Mesodermal cell (in vitro differentiated cells): ENCODE results near the gene SLF1.

Source experiments
- H3K27ac ChIP-seq: 2 replicates; pipeline ENCODE4 v1.7.0; 2013; ENCODE audit warnings: mild to moderate bottlenecking, low read depth, low read length, moderate library complexity; ENCODE audit not compliant: severe bottlenecking
- H3K36me3 ChIP-seq: 2 replicates; pipeline ENCODE4 v1.7.1; 2013; ENCODE audit warnings: mild to moderate bottlenecking, low read length, moderate library complexity; ENCODE audit not compliant: control insufficient read depth, insufficient read depth
- H3K4me1 ChIP-seq: one replicate; pipeline ENCODE4 v1.7.1; 2013; ENCODE audit warnings: mild to moderate bottlenecking, low read length; ENCODE audit not compliant: insufficient read depth, control insufficient read depth, poor library complexity, severe bottlenecking
- H3K4me3 ChIP-seq: 2 replicates; pipeline ENCODE4 v1.7.0; 2013; ENCODE audit warnings: low read length, control low read depth, mild to moderate bottlenecking; ENCODE audit not compliant: insufficient read depth, poor library complexity, severe bottlenecking; ENCODE audit errors: extremely low read depth
- H3K9me3 ChIP-seq: 2 replicates; pipeline ENCODE4 v1.7.1; 2013; ENCODE audit warnings: mild to moderate bottlenecking, low read length, moderate library complexity; ENCODE audit not compliant: control insufficient read depth
- WGBS, 2 experiments: methylation state at CpG; one replicate each; pipeline ENCODE4 v1.1.5; 2013; ENCODE audit warnings: missing lambda C conversion rate in 2 of 2; ENCODE audit not compliant: insufficient coverage in 2 of 2; 5-methylcytosine and 5-hydroxymethylcytosine counted together

SLF1 gene

GRCh38 chr5:94691949-94692348, 73.5 kb downstream of the SLF1 start:
- Histone ChIP-seq H3K4me3 (no peak overlapping the region), H3K36me3 (peaks cover 5% of the 10 kb centered on the region), H3K4me1 (peaks cover 11% of the 10 kb centered on the region), H3K27ac (no peak overlapping the region), H3K9me3 (no peaks in the 10 kb centered on the region)
- 38 to 69% methylated on average over 2 to 4 of the region's 4 CpGs for WGBS, 2 experiments

DNA sequence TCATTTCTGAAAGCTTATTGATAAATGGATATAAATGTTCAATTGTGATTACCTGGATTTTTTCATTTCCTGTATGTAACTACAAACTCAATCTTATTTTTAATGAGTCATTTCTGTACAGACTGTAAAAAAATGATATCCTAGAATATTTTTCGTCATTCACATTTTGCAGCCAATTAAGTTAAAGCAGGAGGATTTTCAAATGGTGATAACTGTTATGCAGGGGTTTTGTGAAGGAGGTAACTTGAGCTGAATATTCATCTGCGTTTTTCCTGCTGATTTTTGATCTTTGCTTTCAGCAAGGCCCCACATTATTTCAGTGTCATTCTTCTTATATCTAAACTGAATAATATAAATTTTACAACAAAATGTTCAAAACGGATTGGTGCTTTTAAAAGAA, 74.1 kb downstream of the SLF1 start:
- no peak overlapping the region for H3K4me3 ChIP-seq

GRCh38 chr5:94693043-94693822, 74.8 kb downstream of the SLF1 start:
- no peaks in the 10 kb centered on the region for H3K36me3 ChIP-seq
- peaks cover 11% of the 10 kb centered on the region for H3K4me1 ChIP-seq
- no CpG with 5 or more reads among the region's 5 CpGs for WGBS, 2 experiments
- no peak overlapping the region for H3K27ac ChIP-seq
- H3K4me3 ChIP-seq: no peak overlapping the region
- no peaks in the 10 kb centered on the region for H3K9me3 ChIP-seq

More for the DNA sequence above, 74.1 kb downstream of the SLF1 start:
- no CpG with 5 or more reads among the region's 3 CpGs for WGBS, 2 experiments
- H3K27ac ChIP-seq: no peak overlapping the region
- H3K4me1 ChIP-seq: peaks cover 11% of the 10 kb centered on the region
- H3K9me3 ChIP-seq: no peaks in the 10 kb centered on the region
- no peaks in the 10 kb centered on the region for H3K36me3 ChIP-seq

DNA sequence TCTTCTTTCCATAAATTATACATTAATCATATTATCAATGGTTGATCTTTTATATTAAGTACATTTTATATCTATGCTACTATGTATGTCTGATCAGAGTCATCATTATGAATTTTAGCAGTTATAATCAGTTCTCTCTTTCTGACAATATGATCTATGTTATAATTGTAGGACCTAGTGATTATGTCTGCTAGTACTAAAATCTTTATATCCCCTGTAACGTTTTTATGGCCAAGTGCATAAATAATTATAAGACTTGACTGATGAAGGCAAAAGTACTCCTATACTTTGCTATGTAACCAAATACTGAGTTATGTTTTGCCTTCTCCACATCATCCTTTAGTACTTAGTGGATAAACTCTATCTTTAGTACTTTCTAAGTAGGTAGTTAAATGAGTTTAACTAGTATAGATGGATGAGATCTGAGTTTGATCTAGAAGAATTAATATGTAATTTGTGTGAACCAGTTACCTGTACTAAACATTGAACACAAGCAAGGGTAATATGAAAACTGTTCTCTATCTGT, 75.4 kb downstream of the SLF1 start:
- Histone ChIP-seq H3K9me3 (no peaks in the 10 kb centered on the region), H3K27ac (no peak overlapping the region), H3K4me3 (no peak overlapping the region), H3K4me1 (peaks cover 11% of the 10 kb centered on the region), H3K36me3 (no peaks in the 10 kb centered on the region)
- WGBS, 2 experiments: no CpG with 5 or more reads among the region's 1 CpG

DNA sequence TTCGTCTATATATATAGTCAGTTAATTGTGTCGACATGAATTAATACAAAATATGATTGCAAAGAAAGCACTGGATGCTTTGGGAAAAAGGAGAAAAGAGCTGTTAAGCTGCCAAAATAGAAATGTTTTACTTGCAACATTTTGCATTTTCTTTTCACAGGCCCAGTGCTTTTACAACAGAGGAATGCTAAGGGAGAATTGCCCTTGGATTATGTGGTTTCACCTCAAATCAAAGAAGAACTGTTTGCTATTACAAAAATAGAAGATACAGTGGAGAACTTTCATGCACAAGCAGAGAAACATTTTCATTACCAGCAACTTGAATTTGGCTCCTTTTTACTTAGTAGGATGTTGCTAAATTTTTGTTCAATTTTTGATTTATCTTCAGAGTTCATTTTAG, 76.2 kb downstream of the SLF1 start:
- Histone ChIP-seq H3K4me3 (no peak overlapping the region), H3K9me3 (no peaks in the 10 kb centered on the region), H3K27ac (no peak overlapping the region), H3K36me3 (no peaks in the 10 kb centered on the region), H3K4me1 (peaks cover 11% of the 10 kb centered on the region)
- WGBS, 2 experiments: no CpG with 5 or more reads among the region's 2 CpGs

DNA sequence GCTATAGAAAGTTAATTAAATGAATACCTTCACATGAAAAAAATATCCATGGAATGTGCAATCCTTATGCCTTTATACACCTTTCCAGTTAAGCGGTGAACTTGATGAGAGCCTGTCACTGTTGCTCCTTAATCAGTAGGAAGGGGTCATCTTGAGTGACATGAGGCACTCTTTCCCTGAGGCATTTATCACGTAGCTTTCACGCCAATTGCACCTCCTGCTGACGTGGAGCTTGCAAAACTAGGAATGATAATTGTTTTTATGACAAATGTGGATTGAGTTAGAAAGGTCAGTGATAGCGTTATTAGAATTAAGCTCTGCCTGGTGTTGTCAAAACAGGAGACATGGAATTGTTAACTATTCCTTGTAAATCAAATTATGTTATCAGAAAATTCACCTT, 79.7 kb downstream of the SLF1 start:
- WGBS, 2 experiments: 68 to 84% methylated on average over 4 of the region's 5 CpGs
- H3K4me3 ChIP-seq: no peak overlapping the region
- H3K9me3 ChIP-seq: no peaks in the 10 kb centered on the region
- H3K27ac ChIP-seq: no peak overlapping the region
- H3K36me3 ChIP-seq: peaks cover 6% of the 10 kb centered on the region
- H3K4me1 ChIP-seq: peaks cover 1% of the 10 kb centered on the region

DNA sequence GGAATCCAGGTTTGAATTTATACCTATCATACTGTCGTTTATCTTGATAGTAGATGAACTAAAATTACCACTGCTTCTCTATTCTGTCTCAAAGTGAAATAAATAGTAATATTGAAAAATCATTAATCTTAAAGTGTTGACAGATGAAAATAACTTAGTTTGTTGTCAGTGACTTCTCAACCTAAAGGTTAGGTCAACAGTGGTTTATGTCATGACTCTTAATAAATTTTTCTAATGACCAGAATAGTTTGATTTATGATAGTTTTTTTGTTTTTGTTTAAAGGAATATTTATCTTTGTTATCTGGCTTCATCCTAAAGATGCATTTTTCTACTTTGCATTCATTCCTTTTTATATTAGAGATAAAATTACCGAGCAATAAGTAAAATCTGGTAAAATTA, 81.1 kb downstream of the SLF1 start:
- Histone ChIP-seq H3K27ac (no peak overlapping the region), H3K4me3 (no peak overlapping the region), H3K9me3 (no peaks in the 10 kb centered on the region), H3K4me1 (no peaks in the 10 kb centered on the region), H3K36me3 (peaks cover 6% of the 10 kb centered on the region)
- WGBS, 2 experiments: no CpG with 5 or more reads among the region's 2 CpGs

DNA sequence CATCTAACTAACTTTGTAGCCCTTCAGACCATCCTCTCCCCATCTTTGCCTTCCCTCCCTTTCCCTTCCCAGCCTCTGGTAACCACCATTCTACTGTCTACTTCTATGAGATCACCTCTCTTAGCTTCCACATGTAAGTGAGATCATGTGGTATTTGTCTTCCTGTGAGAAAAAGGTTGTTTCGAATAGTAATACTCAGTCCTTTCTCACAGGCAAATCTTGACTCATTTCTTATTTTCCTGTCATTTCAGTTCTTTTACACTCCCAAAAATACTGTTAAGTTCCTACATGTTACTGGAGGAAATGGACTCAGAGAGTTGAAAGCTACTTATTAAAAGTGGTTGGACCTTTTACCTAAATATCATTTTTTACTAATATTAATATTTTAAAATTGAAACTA, 82.1 kb downstream of the SLF1 start:
- no CpG with 5 or more reads among the region's 1 CpG for WGBS, 2 experiments
- Histone ChIP-seq H3K4me1 (no peaks in the 10 kb centered on the region), H3K27ac (no peak overlapping the region), H3K9me3 (no peaks in the 10 kb centered on the region), H3K4me3 (no peak overlapping the region), H3K36me3 (peaks cover 6% of the 10 kb centered on the region)

DNA sequence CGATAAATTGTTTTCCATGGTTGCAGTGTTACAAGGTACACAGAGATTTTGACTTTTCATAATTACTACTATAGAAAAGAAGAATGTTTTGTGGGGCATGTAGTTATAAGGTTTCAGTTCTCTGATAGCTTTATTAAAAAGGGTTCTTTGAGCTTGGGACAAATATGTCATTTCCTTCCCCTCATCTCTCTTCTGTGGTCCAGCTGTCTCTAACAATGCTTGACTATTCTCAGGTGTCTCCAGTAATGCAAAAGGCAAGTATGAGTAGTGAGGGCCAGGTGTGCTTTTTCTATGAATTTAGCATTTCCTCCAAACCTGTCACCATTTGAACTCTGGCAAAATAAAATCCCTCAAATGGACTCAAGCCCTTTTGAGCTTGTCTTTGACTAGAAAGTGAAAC, 84.3 kb downstream of the SLF1 start:
- H3K9me3 ChIP-seq: no peaks in the 10 kb centered on the region
- no CpG with 5 or more reads among the region's 1 CpG for WGBS, 2 experiments
- no peak overlapping the region for H3K27ac ChIP-seq
- H3K36me3 ChIP-seq: peaks cover 6% of the 10 kb centered on the region
- no peak overlapping the region for H3K4me3 ChIP-seq
- no peaks in the 10 kb centered on the region for H3K4me1 ChIP-seq

- Histone ChIP-seq H3K27ac (no peak overlapping the region), H3K4me3 (no peak overlapping the region), H3K36me3 (peaks cover 11% of the 10 kb centered on the region), H3K4me1 (no peaks in the 10 kb centered on the region), H3K9me3 (no peaks in the 10 kb centered on the region)
- WGBS, 2 experiments: no CpG with 5 or more reads among the region's 1 CpG
Observed at GRCh38 chr5:94705427-94705826, 87.0 kb downstream of the SLF1 start.

DNA sequence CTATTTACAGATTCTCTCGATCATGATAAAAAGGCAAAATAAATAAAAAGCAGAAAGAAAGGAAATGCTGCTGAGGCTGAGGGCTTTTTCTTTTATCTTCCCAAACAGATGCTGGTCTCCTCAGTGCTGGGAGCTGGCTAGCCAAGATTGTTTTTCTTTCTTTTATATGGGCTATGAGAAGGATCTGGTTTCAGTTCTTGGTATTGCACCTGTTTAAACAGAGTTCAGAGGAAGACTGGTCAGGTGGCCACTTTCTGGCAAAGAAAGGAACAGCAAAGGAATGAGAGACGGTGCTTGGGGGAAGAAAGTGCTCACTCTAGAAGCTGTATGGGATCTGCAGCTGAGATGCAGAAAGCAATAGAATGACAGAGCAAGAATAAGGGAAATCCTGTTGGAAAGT, 88.9 kb downstream of the SLF1 start:
- Histone ChIP-seq H3K36me3 (peaks cover 12% of the 10 kb centered on the region), H3K9me3 (no peaks in the 10 kb centered on the region), H3K27ac (no peak overlapping the region), H3K4me3 (no peak overlapping the region), H3K4me1 (no peaks in the 10 kb centered on the region)
- 0% methylated on average over 1 of the region's 2 CpGs for WGBS, 2 experiments
